MCF 10A (cell line): ENCODE measurements around the gene NKD1. TPM values are rescaled to one million over a fixed set of nuclear protein-coding genes. Genes with fewer than 3 reads are reported as not detected.

ENCODE experiments used
- BruUV-seq: library from RNA; stranded (reverse); fragments of 400-500 nt; replicated peaks from 2 replicates; lab custom pipeline; 2021; lab: Mats Ljungman, UMichigan
- CTCF ChIA-PET: fragments of 300-600 bp; sonication (Branson Sonifier 250); formaldehyde crosslinking; extraction: SDS; loops from one replicate; lab custom pipeline; 2021; ENCODE audit warnings: antibody characterized with exemption, inconsistent platforms; lab: Yijun Ruan, JAX
- POLR2A ChIA-PET: fragments of 300-600, 350-650 bp; sonication (Branson Sonifier 250); formaldehyde crosslinking; extraction: SDS; loops from one replicate; lab custom pipeline; 2020; ENCODE audit warnings: antibody characterized with exemption, inconsistent platforms; lab: Yijun Ruan, JAX
- DNase-seq: peaks from one replicate; pipeline ENCODE4 v3.0.0-alpha.2; 2018; ENCODE audit not compliant: unreplicated experiment
- H3K27ac Mint-ChIP-seq: one replicate; pipeline ENCODE4 v1.8.0; 2022; ENCODE audit warnings: mild to moderate bottlenecking, low read depth, mixed read lengths; ENCODE audit not compliant: unreplicated experiment
- H3K27me3 Mint-ChIP-seq: one replicate; pipeline ENCODE4 v1.8.0; 2022; ENCODE audit warnings: mixed read lengths; ENCODE audit not compliant: insufficient read depth, unreplicated experiment
- H3K36me3 Mint-ChIP-seq: one replicate; pipeline ENCODE4 v1.8.0; 2022; ENCODE audit warnings: mild to moderate bottlenecking, moderate library complexity, mixed read lengths; ENCODE audit not compliant: insufficient read depth, unreplicated experiment
- H3K4me1 Mint-ChIP-seq: one replicate; pipeline ENCODE4 v1.8.0; 2022; ENCODE audit warnings: mixed read lengths; ENCODE audit not compliant: insufficient read depth, unreplicated experiment
- H3K4me3 Mint-ChIP-seq: one replicate; pipeline ENCODE4 v1.8.0; 2022; ENCODE audit warnings: mild to moderate bottlenecking, moderate library complexity, mixed read lengths; ENCODE audit not compliant: unreplicated experiment
- H3K9me3 Mint-ChIP-seq: one replicate; pipeline ENCODE4 v1.8.0; 2022; ENCODE audit warnings: mixed read lengths; ENCODE audit not compliant: unreplicated experiment
- CTCF ChIP-seq: fragments of 200-600 bp; IDR thresholded peaks from one replicate; pipeline ENCODE4 v1.8.0; 2022; ENCODE audit warnings: antibody characterized with exemption, mild to moderate bottlenecking; ENCODE audit not compliant: unreplicated experiment
- intact Hi-C: fragments of 100-400 bp; cut with micrococcal nuclease; formaldehyde crosslinking; loops from 2 replicates; pipeline ENCODE4 v1.14.1; 2022
- total RNA-seq: library from RNA; stranded (reverse); gene quantifications from 2 replicates; pipeline ENCODE4 v1.2.3, GENCODE V29; 2022

NKD1 gene
- total RNA-seq, 1 experiment from 2014 or later = 0.07 TPM

- DNase-seq = no peak
- intact Hi-C loops = no loop called here
- Mint-ChIP-seq H3K27me3 (no peaks in the 10 kb centered on the region), H3K9me3 (no peaks in the 10 kb centered on the region), H3K36me3 (no peaks in the 10 kb centered on the region), H3K27ac (no peak overlapping the region), H3K4me3 (no peak overlapping the region), H3K4me1 (no peaks in the 10 kb centered on the region)
- no TSS peak for BruUV-seq
- ChIA-PET POLR2A (no interaction called here), CTCF (interaction anchor here (0.5 kb wide), 1 partner anchor 13 kb away, joined by 4 read pairs; no protein-coding TSS in a partner anchor)
- no peak for TF ChIP-seq CTCF
These were observed 83.9 kb downstream of the NKD1 start for GRCh38 chr16:50631985-50632576.

GRCh38 chr16:50632927-50633800 lies 85.0 kb downstream of the NKD1 start:
- Mint-ChIP-seq H3K4me1 (no peaks in the 10 kb centered on the region), H3K36me3 (no peaks in the 10 kb centered on the region), H3K4me3 (no peak overlapping the region), H3K9me3 (no peaks in the 10 kb centered on the region), H3K27ac (no peak overlapping the region), H3K27me3 (no peaks in the 10 kb centered on the region)
- no peak for DNase-seq
- CTCF ChIA-PET = interaction anchor here (0.7 to 1.1 kb wide), 2 partner anchors 61 to 256 kb away, joined by 3 read pairs; no protein-coding TSS in a partner anchor
- no TSS peak for BruUV-seq
- no peak for TF ChIP-seq CTCF
- POLR2A ChIA-PET = no interaction called here
- intact Hi-C loops = no loop called here

- intact Hi-C loops = no loop called here
- DNase-seq = no peak
- BruUV-seq = no TSS peak
- no peaks in the 10 kb centered on the region for H3K9me3 Mint-ChIP-seq
- no peak for TF ChIP-seq CTCF
- ChIA-PET CTCF (interaction anchor here (0.6 kb wide), 1 partner anchor 181 kb away, joined by 5 read pairs; no protein-coding TSS in a partner anchor), POLR2A (no interaction called here)
- no peak overlapping the region for H3K27ac Mint-ChIP-seq
- no peaks in the 10 kb centered on the region for H3K36me3 Mint-ChIP-seq
- H3K4me3 Mint-ChIP-seq = no peak overlapping the region
- no peaks in the 10 kb centered on the region for H3K27me3 Mint-ChIP-seq
- H3K4me1 Mint-ChIP-seq = no peaks in the 10 kb centered on the region
These were observed 85.9 kb downstream of the NKD1 start for GRCh38 chr16:50634090-50634489.

- POLR2A ChIA-PET = interaction anchor here (0.9 kb wide), 1 partner anchor 11 kb away, joined by 4 read pairs; no protein-coding TSS in a partner anchor
- TF ChIP-seq CTCF = no peak
- H3K27ac Mint-ChIP-seq = no peak overlapping the region
- H3K27me3 Mint-ChIP-seq = no peaks in the 10 kb centered on the region
- H3K9me3 Mint-ChIP-seq = no peaks in the 10 kb centered on the region
- no peaks in the 10 kb centered on the region for H3K4me1 Mint-ChIP-seq
- intact Hi-C loops = no loop called here
- H3K36me3 Mint-ChIP-seq = no peaks in the 10 kb centered on the region
- CTCF ChIA-PET = interaction anchor here (0.6 to 1.2 kb wide), 3 partner anchors 10 to 112 kb away, joined by 3 to 8 read pairs (median 5); no protein-coding TSS in a partner anchor
- H3K4me3 Mint-ChIP-seq = no peak overlapping the region
- DNase-seq = no peak
- no TSS peak for BruUV-seq
These were observed 86.8 kb downstream of the NKD1 start for GRCh38 chr16:50634947-50635346.
